ENCODE results near the gene MBD3L3.
"Not testable (repeated sequence)": the region's sequence is repeated elsewhere in the genome, so short reads cannot be mapped to it uniquely, and the experiment has no call there.

Gene MBD3L3

GRCh38 chr19:7063339-7063738, 4.9 kb upstream of the MBD3L3 start:
- DNase-seq = no peak

GRCh38 chr19:7059977-7060376, 1.5 kb upstream of the MBD3L3 start:
- DNase-seq = not testable (repeated sequence)

- not testable (repeated sequence) for DNase-seq
These were observed 2.1 kb downstream of the MBD3L3 start for GRCh38 chr19:7056371-7056770.

- not testable (repeated sequence) for DNase-seq
These were observed 2.8 kb downstream of the MBD3L3 start for GRCh38 chr19:7055679-7056078.

- DNase-seq = not testable (repeated sequence)
These were observed 3.7 kb downstream of the MBD3L3 start for GRCh38 chr19:7054635-7055368.

- not testable (repeated sequence) for DNase-seq
These were observed 5.6 kb downstream of the MBD3L3 start for GRCh38 chr19:7052896-7053295.

- not testable (repeated sequence) for DNase-seq
These were observed 7.1 kb downstream of the MBD3L3 start for GRCh38 chr19:7051421-7051820.

- DNase-seq = not testable (repeated sequence)
These were observed 9.5 kb downstream of the MBD3L3 start, which contains the start of gene MBD3L2 for GRCh38 chr19:7049021-7049420. Gene MBD3L2 (plus strand): TSS chr19:7049321. CDS start chr19:7049374, 53 bp downstream.

GRCh38 chr19:7041563-7041962, 16.9 kb downstream of the MBD3L3 start:
- not testable (repeated sequence) for DNase-seq

- DNase-seq = not testable (repeated sequence)
These were observed 18.4 kb downstream of the MBD3L3 start, which contains the start of gene MBD3L4 for GRCh38 chr19:7040079-7040478. Gene MBD3L4 (minus strand): TSS chr19:7040179. CDS start chr19:7040144, 35 bp downstream.

GRCh38 chr19:7030278-7030677, 28.2 kb downstream of the MBD3L3 start, which contains the start of gene MBD3L5:
Gene MBD3L5 (plus strand): TSS chr19:7030578. CDS start chr19:7030612, 34 bp downstream.
- not testable (repeated sequence) for DNase-seq

GRCh38 chr19:7028790-7029189, 29.7 kb downstream of the MBD3L3 start:
- DNase-seq = not testable (repeated sequence)

GRCh38 chr19:7021331-7021730, 37.1 kb downstream of the MBD3L3 start, which contains the start of gene MBD3L2B:
Gene MBD3L2B (minus strand): TSS chr19:7021431. CDS start chr19:7021397, 34 bp downstream.
- DNase-seq = not testable (repeated sequence)

- DNase-seq = no peak
These were observed 39.6 kb downstream of the MBD3L3 start for GRCh38 chr19:7018828-7019227.

- no peak for DNase-seq
These were observed 44.8 kb downstream of the MBD3L3 start for GRCh38 chr19:7013678-7014077.

- DNase-seq = no peak
These were observed 47.5 kb downstream of the MBD3L3 start for GRCh38 chr19:7010722-7011593.

GRCh38 chr19:7007859-7008258, 50.6 kb downstream of the MBD3L3 start:
- DNase-seq = no peak

Measured in 8988T (cell line).